Kidney (tissue), 14 donors: ENCODE data around the gene KCNH4. TPM values are rescaled to one million over a fixed set of nuclear protein-coding genes. Genes with fewer than 3 reads are reported as not detected.

ENCODE experiments used
- DNase-seq, 5 donors: peaks; one replicate each; pipeline ENCODE4 v3.0.0-alpha.2; 2013 to 2020
- FAIRE-seq: peaks from 2 replicates; lab custom pipeline; 2012; peaks lifted over from hg19 to GRCh38; lab: Jason Lieb, UNC
- H3K27ac ChIP-seq, 2 donors: one replicate each; pipeline ENCODE4 v1.7.0; 2013; ENCODE audit warnings: low read depth in 2 of 2, low read length in 2 of 2, inconsistent platforms in 1 of 2
- H3K27me3 ChIP-seq: one replicate; pipeline ENCODE4 v1.7.1; 2013; ENCODE audit warnings: low read length, inconsistent platforms; ENCODE audit not compliant: control insufficient read depth, insufficient read depth
- H3K36me3 ChIP-seq, 3 donors: one replicate each; pipeline versions ENCODE4 v1.7.0 to v1.7.1; 2013; ENCODE audit warnings: low read length in 3 of 3, control low read depth in 1 of 3, inconsistent platforms in 1 of 3; ENCODE audit not compliant: insufficient read depth in 3 of 3, control insufficient read depth in 2 of 3
- H3K4me1 ChIP-seq, 3 donors: one replicate each; pipeline versions ENCODE4 v1.7.0 to v1.7.1; 2013; ENCODE audit warnings: low read length in 3 of 3, inconsistent platforms in 1 of 3, low read depth in 1 of 3; ENCODE audit not compliant: control insufficient read depth in 2 of 3, insufficient read depth in 2 of 3
- H3K4me3 ChIP-seq, 3 donors: one replicate each; pipeline versions ENCODE4 v1.7.0 to v1.8.1; 2013; ENCODE audit warnings: low read length in 3 of 3, control low read depth in 1 of 3, inconsistent platforms in 1 of 3
- H3K9ac ChIP-seq, 3 donors: one replicate each; pipeline versions ENCODE4 v1.7.0 to v1.7.1; 2013; ENCODE audit warnings: low read length in 3 of 3, control low read depth in 1 of 3, inconsistent platforms in 1 of 3
- H3K9me3 ChIP-seq, 3 donors: one replicate each; pipeline versions ENCODE4 v1.7.0 to v1.7.1; 2013; ENCODE audit warnings: low read length in 3 of 3, control low read depth in 1 of 3, inconsistent platforms in 1 of 3; ENCODE audit not compliant: control insufficient read depth in 2 of 3, insufficient read depth in 1 of 3
- intact Hi-C: fragments of 100-400 bp; cut with DNase I; formaldehyde crosslinking; loops from one replicate; pipeline ENCODE4 v1.11.1; 2022
- polyA plus RNA-seq: library from polyadenylated mRNA; stranded (reverse); fragments of 350-450 nt; fragmentation: Illumina TruSeq; extraction: RNeasy Lipid Tissue Mini Kit (QIAGEN cat#74804); gene quantifications from one replicate; pipeline ENCODE4 v1.2.3, GENCODE V29; 2014; ENCODE audit warnings: low read depth, low replicate concordance; ENCODE audit not compliant: insufficient read depth
- total RNA-seq: library from RNA; stranded (reverse); fragmentation: NEBNext Ultra II Directional; extraction: Animal tissue kit (Norgen Biotek cat#: 25700); gene quantifications from one replicate; pipeline ENCODE4 v1.2.1, GENCODE V29; 2021
- TF ChIP-seq, protein P1 (sequence below): IDR thresholded peaks from 3 replicates; pipeline ENCODE4 v1.5.1; 2012; ENCODE audit warnings: mild to moderate bottlenecking, moderate library complexity, borderline replicate concordance; ENCODE audit not compliant: insufficient read depth; ENCODE audit errors: extremely low read depth
- donor health status: control.
- donor health status: control.
- donor health status: control.
- donor health status: control.
- donor health status: control.
- donor health status: DM: yes; HTN: yes; CAD: no.
- donor health status: Normal renal cell carcinoma (clear cell type).

Gene KCNH4
- total and polyA plus RNA-seq, 2 donors from 2014 or later: 0.35 TPM; not detected in 1

DNA sequence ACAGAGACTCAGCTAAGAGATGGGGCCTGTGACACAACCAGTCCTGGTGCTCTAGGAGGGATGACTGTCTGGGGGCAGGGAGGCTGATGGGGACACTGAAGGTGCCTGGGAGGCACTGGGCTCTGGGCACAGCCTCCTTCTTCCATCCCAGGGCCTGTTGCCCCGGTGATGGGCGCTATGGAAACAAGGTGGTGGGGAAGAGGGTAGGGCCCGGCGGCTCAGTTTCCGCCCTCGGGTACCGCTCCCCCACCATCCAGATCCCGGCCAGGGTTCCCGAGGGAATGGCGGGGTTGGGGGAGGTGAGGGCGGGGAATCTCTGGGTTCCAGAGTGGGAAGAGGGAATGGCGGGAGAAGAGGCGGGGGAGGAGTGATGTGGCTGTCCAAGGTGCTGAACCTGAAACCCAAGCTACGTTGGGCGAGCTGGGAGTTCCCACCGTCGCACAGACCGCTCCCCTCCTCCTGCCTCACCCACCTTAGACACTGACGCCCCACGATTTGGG is 981 bp downstream of the KCNH4 start:
- FAIRE-seq: no peak
- intact Hi-C loops: no loop called here
- H3K27me3 ChIP-seq: peaks cover 19% of the 10 kb centered on the region
- peaks cover 0 to 20% (median 0%) of the 10 kb centered on the region in 3 donors for H3K4me1 ChIP-seq
- no peaks in the 10 kb centered on the region for H3K9me3 ChIP-seq
- no peak overlapping the region for H3K4me3 ChIP-seq
- no peak overlapping the region for H3K27ac ChIP-seq
- DNase-seq: peak in 4 of 5 donors; percentile 76 to 88 (median 82)
- no peak overlapping the region for H3K9ac ChIP-seq
- TF ChIP-seq, protein P1, sequence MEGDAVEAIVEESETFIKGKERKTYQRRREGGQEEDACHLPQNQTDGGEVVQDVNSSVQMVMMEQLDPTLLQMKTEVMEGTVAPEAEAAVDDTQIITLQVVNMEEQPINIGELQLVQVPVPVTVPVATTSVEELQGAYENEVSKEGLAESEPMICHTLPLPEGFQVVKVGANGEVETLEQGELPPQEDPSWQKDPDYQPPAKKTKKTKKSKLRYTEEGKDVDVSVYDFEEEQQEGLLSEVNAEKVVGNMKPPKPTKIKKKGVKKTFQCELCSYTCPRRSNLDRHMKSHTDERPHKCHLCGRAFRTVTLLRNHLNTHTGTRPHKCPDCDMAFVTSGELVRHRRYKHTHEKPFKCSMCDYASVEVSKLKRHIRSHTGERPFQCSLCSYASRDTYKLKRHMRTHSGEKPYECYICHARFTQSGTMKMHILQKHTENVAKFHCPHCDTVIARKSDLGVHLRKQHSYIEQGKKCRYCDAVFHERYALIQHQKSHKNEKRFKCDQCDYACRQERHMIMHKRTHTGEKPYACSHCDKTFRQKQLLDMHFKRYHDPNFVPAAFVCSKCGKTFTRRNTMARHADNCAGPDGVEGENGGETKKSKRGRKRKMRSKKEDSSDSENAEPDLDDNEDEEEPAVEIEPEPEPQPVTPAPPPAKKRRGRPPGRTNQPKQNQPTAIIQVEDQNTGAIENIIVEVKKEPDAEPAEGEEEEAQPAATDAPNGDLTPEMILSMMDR: no peak
- no peaks in the 10 kb centered on the region for H3K36me3 ChIP-seq

DNA sequence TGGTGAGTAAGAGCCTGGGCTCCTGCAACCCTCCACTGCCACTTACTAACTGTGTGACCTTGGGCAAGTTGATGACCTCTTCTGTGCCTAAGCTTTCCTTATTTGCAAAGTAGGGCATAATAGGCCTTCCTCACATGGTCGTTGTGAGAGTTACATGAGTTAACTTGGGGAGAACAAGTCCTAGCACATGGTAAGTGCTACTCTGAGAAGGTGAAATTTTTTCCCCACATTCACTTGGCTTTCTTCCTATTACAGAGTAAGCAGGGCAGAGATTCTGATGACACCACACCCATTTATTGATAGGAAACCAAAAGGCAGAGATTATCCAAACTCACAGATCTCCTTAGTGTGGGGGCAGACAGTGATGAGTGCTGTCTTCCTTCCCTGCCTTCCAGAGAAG is 1.6 kb downstream of the KCNH4 start:
- no peaks in the 10 kb centered on the region for H3K9me3 ChIP-seq

GRCh38 chr17:42178817-42179216 is 2.1 kb downstream of the KCNH4 start:
- DNase-seq: no peak

More for the DNA sequence above, 1.6 kb downstream of the KCNH4 start:
- FAIRE-seq: no peak
- TF ChIP-seq, protein P1: no peak
- no peak overlapping the region for H3K9ac ChIP-seq
- H3K36me3 ChIP-seq: no peaks in the 10 kb centered on the region
- H3K4me3 ChIP-seq: no peak overlapping the region
- peaks cover 0 to 17% (median 0%) of the 10 kb centered on the region in 3 donors for H3K4me1 ChIP-seq
- peaks cover 19% of the 10 kb centered on the region for H3K27me3 ChIP-seq
- no peak for DNase-seq
- intact Hi-C loops: no loop called here
- H3K27ac ChIP-seq: no peak overlapping the region

More at GRCh38 chr17:42178817-42179216, 2.1 kb downstream of the KCNH4 start:
- Histone ChIP-seq H3K4me1 (peaks cover 0 to 15% (median 0%) of the 10 kb centered on the region in 3 donors), H3K4me3 (no peak overlapping the region), H3K9ac (no peak overlapping the region), H3K36me3 (no peaks in the 10 kb centered on the region), H3K27me3 (peaks cover 19% of the 10 kb centered on the region), H3K27ac (no peak overlapping the region), H3K9me3 (no peaks in the 10 kb centered on the region)
- TF ChIP-seq, protein P1: no peak
- intact Hi-C loops: no loop called here
- FAIRE-seq: no peak
